ENCODE results near the gene EIF6.
"Not testable (repeated sequence)": the region's sequence is repeated elsewhere in the genome, so short reads cannot be mapped to it uniquely, and the experiment has no call there.

EIF6 gene

GRCh38 chr20:35254448-35254999 is 30.0 kb downstream of the EIF6 start:
- no peak for DNase-seq

GRCh38 chr20:35253010-35253409 is 31.6 kb downstream of the EIF6 start:
- no peak for DNase-seq

GRCh38 chr20:35252598-35252997 is 32.0 kb downstream of the EIF6 start:
- not testable (repeated sequence) for DNase-seq

- no peak for DNase-seq
These were observed 32.5 kb downstream of the EIF6 start for GRCh38 chr20:35252037-35252461.

- DNase-seq: no peak
These were observed 33.0 kb downstream of the EIF6 start for GRCh38 chr20:35251613-35251940.

- DNase-seq: peak; percentile 18
These were observed 35.7 kb downstream of the EIF6 start for GRCh38 chr20:35248641-35249475.

- no peak for DNase-seq
These were observed 37.8 kb downstream of the EIF6 start for GRCh38 chr20:35246723-35247122.

GRCh38 chr20:35243986-35244385 is 40.6 kb downstream of the EIF6 start:
- DNase-seq: no peak

GRCh38 chr20:35243317-35243716 is 41.3 kb downstream of the EIF6 start:
- no peak for DNase-seq

- DNase-seq: no peak
These were observed 43.7 kb downstream of the EIF6 start for GRCh38 chr20:35240811-35241293.

- DNase-seq: no peak
These were observed 44.3 kb downstream of the EIF6 start for GRCh38 chr20:35240083-35240810.

GRCh38 chr20:35238735-35239134 is 45.8 kb downstream of the EIF6 start:
- DNase-seq: no peak

- no peak for DNase-seq
These were observed 46.4 kb downstream of the EIF6 start for GRCh38 chr20:35238170-35238569.

GRCh38 chr20:35237486-35237885 is 47.1 kb downstream of the EIF6 start:
- no peak for DNase-seq

GRCh38 chr20:35235881-35236280 is 48.7 kb downstream of the EIF6 start:
- DNase-seq: no peak

GRCh38 chr20:35232575-35232974 is 52.0 kb downstream of the EIF6 start:
- peak; percentile 93 for DNase-seq

Data from fibroblast of skin of right quadriceps (primary cell).